ENCODE data around the gene TUBB6. TPM values are rescaled to one million over a fixed set of nuclear protein-coding genes. Genes with fewer than 3 reads are reported as not detected.

Gene TUBB6
- total and polyA plus RNA-seq, 8 donors: 55.6 to 140 (median 83.1) TPM

DNA sequence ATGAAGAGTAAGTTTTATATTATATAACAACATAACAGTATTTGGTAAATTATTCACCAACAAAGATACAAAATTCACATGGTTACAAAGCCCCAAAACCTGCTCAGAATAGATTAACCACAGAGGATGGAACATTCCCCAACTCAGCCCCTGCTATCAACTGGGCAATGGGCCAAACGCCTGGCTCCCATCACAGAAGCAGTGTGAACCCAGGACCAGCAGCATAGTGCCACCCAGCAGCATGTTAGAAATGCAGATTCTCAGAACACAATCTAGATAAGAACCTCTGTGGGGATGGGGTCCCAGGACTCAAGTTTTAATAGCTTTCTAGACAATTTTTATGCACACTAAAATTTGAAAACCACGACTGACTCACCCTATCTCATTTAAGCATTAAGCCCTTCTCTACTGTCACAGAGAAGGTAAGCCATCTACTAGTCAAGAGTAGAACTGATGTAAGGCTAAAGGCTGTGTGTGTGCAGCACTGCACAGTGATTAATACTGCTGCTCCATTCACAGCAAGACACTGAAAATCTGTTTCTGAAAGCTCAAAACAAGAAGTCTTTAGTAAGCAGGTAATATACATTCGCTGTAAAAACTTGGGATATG lies 53.8 kb downstream of the TUBB6 start:
- DNase-seq (no peak), ATAC-seq (no peak)
- intact Hi-C loops (cut with DNase I): no loop called here
- peaks cover 2 to 93% of the 10 kb centered on the region in 2 donors for H3K36me3 ChIP-seq
- TF ChIP-seq, protein P1, sequence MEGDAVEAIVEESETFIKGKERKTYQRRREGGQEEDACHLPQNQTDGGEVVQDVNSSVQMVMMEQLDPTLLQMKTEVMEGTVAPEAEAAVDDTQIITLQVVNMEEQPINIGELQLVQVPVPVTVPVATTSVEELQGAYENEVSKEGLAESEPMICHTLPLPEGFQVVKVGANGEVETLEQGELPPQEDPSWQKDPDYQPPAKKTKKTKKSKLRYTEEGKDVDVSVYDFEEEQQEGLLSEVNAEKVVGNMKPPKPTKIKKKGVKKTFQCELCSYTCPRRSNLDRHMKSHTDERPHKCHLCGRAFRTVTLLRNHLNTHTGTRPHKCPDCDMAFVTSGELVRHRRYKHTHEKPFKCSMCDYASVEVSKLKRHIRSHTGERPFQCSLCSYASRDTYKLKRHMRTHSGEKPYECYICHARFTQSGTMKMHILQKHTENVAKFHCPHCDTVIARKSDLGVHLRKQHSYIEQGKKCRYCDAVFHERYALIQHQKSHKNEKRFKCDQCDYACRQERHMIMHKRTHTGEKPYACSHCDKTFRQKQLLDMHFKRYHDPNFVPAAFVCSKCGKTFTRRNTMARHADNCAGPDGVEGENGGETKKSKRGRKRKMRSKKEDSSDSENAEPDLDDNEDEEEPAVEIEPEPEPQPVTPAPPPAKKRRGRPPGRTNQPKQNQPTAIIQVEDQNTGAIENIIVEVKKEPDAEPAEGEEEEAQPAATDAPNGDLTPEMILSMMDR (IDR thresholded peaks at IDR 0.05): no peak
- H3K27ac ChIP-seq: no peak overlapping the region
- no peak overlapping the region for H3K4me3 ChIP-seq
- H3K9me3 ChIP-seq: no peaks in the 10 kb centered on the region
- H3K27me3 ChIP-seq: no peaks in the 10 kb centered on the region
- no peaks in the 10 kb centered on the region for H3K4me1 ChIP-seq

DNA sequence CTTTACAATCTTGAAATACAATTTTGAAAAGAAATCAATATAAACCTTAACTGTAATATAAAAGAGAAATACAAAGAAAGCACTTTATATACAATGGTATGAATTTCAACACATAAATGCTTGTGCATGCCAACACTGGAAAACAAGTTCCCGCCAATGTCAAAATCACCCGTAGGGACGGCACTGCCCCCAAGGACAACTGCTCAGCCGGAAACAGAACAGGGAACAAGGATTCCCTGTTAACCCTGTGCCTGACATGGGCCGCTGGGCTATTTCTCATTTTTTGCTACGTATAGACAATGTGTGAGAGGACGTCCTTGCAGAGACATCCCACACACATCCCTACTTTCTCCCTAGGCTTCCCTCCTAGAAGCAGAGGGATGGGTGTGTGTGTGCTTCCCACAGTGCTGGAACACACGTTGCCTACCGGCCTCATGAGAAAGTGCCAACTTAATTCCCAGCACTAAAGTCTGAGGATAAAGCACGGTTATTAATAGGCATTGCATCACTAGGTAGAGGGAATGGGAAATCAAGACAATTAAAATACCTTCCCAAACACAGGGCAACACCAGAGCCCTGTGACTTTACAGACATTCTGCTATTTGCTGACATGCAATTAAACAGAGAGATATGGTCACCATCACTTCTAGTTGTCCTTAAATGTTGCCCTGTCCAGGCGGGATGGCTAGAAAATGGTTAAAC lies 54.6 kb downstream of the TUBB6 start:
- Histone ChIP-seq H3K27me3 (no peaks in the 10 kb centered on the region), H3K36me3 (peaks cover 2 to 93% of the 10 kb centered on the region in 2 donors), H3K9me3 (no peaks in the 10 kb centered on the region), H3K4me1 (no peaks in the 10 kb centered on the region), H3K4me3 (no peak overlapping the region), H3K27ac (no peak overlapping the region)
- TF ChIP-seq, protein P1 (IDR thresholded peaks at IDR 0.05): no peak
- no peak for DNase-seq
- ATAC-seq: no peak
- intact Hi-C loops (cut with DNase I): no loop called here

DNA sequence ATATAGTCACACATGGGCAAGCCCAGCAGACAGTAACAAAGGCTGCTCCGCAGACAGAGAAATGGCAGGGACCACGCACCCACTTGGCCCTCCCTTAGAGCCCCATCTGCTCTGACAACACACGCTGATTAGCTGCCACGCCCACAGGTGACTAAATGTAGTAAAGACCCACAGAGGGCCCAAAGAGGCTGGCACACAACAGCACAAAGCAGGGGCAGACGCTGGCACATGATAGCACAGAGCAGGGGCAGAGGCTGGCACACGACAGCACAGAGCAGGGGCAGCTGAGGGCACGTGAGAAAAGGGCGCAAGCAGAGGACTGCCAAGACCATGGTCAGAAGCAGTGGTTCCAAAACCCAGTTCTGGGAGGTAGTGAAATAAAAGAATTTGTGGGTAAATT lies 58.3 kb downstream of the TUBB6 start:
- Histone ChIP-seq H3K4me1 (no peaks in the 10 kb centered on the region), H3K36me3 (peaks cover 2 to 81% of the 10 kb centered on the region in 2 donors), H3K27ac (no peak overlapping the region), H3K9me3 (no peaks in the 10 kb centered on the region), H3K4me3 (no peak overlapping the region), H3K27me3 (no peaks in the 10 kb centered on the region)
- intact Hi-C loops (cut with DNase I): no loop called here
- DNase-seq (no peak), ATAC-seq (no peak)
- TF ChIP-seq, protein P1 (IDR thresholded peaks at IDR 0.05): no peak

DNA sequence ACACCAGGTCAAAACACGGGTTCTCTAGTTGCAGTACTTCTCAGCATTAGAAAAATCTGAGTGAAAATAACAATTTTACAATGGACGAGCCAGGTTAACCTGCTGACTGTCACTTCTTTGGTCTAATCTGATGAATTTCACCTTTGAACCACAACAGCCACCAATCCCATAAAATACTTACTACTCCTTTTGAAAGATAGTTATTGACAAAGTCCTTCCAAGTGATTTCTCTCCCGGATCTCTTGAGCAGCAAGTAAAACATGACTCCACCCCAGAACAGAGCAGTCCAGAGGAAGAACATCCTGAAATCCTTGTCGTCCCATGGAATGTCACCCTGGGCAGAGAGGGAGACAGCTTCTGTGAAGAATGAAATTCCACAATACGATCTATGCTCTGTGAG lies 58.7 kb downstream of the TUBB6 start:
- no peaks in the 10 kb centered on the region for H3K4me1 ChIP-seq
- H3K4me3 ChIP-seq: no peak overlapping the region
- peaks cover 2 to 79% of the 10 kb centered on the region in 2 donors for H3K36me3 ChIP-seq
- no peaks in the 10 kb centered on the region for H3K9me3 ChIP-seq
- no peak for DNase-seq
- no peaks in the 10 kb centered on the region for H3K27me3 ChIP-seq
- intact Hi-C loops (cut with DNase I): no loop called here
- H3K27ac ChIP-seq: no peak overlapping the region
- TF ChIP-seq, protein P1 (IDR thresholded peaks at IDR 0.05): no peak
- no peak for ATAC-seq

DNA sequence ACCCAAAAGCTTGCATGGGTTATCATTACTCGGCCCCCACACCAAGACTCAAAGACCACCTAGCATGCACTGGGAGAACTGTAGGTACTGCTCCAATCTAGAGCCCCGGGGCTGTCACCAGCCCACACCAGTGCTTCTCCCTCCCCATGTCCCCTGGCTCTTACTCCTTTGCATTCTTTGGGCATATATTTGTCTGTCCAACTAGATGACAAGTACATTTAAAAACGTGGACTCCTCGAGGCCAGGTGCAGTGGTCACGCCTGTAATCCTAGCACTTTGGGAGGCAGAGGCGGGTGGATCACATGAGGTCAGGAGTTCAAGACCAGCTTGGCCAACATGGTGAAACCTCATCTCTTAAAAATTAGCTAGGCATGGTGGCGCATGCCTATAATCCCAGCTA lies 61.2 kb downstream of the TUBB6 start:
- H3K4me3 ChIP-seq: no peak overlapping the region
- DNase-seq (no peak), ATAC-seq (no peak)
- peaks cover 11 to 16% of the 10 kb centered on the region in 2 donors for H3K4me1 ChIP-seq
- H3K27ac ChIP-seq: no peak overlapping the region
- no peaks in the 10 kb centered on the region for H3K9me3 ChIP-seq
- H3K27me3 ChIP-seq: no peaks in the 10 kb centered on the region
- TF ChIP-seq, protein P1 (IDR thresholded peaks at IDR 0.05): no peak
- peaks cover 0 to 55% of the 10 kb centered on the region in 2 donors for H3K36me3 ChIP-seq
- intact Hi-C loops (cut with DNase I): no loop called here
